ENCODE measurements around the gene TBX21. TPM values are rescaled to one million over a fixed set of nuclear protein-coding genes. Genes with fewer than 3 reads are reported as not detected.

The TBX21 gene
- total RNA-seq, 1 experiment from 2014 or later, result not detected

DNA sequence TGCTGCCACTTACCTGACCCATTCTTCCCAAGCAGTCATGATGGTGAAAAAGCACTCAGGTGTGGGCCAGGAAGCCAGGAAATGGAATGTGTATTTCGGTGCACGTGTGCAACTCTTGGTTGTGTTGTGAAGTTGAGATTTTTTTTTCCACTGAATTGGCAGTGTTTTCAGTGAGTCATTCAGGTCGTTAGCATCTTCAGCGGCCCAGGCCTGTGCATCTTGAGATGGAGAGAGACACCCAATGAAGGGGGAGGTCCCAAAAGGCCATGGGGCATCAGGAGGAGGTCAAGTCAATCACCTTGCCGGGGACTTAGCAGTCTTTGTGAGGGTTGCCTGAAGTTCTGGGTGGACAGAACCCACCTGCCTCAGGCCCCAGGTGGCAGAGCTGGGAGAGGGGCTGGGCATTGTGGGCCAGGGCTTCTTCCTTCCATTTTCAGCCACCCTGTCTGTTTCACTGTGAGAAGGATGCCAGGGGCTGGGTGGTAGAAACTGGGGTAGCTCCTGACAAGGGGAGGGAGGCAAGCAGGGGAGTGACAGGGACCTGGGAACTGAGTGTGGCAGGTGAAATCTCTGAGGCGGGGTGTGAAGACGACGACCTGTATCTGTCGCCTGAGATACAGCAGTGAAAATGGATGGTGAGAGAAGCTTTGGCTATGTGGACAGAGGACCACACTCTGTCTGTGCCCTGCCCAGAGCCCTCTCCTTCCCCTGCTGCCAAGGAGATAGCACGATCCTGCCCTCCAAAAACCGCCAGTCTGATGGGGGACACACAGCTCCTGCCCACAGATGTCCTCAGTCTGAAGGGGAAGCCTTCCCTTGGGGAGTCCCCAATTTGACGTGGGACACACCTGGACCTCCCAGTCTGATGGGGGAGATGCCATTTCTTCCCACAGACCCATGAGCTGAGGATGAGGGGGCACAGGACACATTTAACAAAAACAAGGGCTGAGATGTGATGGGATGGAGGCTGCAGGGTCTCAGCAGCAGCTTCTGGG is 27.2 kb upstream of the TBX21 start:
- POLR2A ChIA-PET, result no interaction called here
- Mint-ChIP-seq H3K36me3 (ENCODE audit: insufficient read depth, unreplicated experiment) (no peaks in the 10 kb centered on the region), H3K27ac (ENCODE audit: low read depth, unreplicated experiment) (no peak overlapping the region), H3K9me3 (ENCODE audit: unreplicated experiment) (no peaks in the 10 kb centered on the region), H3K4me1 (ENCODE audit: insufficient read depth, unreplicated experiment) (peaks cover 8% of the 10 kb centered on the region), H3K4me3 (ENCODE audit: unreplicated experiment) (no peak overlapping the region), H3K27me3 (ENCODE audit: insufficient read depth, unreplicated experiment) (peaks cover 43% of the 10 kb centered on the region)
- DNase-seq (ENCODE audit: unreplicated experiment), result no peak
- no TSS peak for BruUV-seq (replicated peaks)
- TF ChIP-seq, protein P1, sequence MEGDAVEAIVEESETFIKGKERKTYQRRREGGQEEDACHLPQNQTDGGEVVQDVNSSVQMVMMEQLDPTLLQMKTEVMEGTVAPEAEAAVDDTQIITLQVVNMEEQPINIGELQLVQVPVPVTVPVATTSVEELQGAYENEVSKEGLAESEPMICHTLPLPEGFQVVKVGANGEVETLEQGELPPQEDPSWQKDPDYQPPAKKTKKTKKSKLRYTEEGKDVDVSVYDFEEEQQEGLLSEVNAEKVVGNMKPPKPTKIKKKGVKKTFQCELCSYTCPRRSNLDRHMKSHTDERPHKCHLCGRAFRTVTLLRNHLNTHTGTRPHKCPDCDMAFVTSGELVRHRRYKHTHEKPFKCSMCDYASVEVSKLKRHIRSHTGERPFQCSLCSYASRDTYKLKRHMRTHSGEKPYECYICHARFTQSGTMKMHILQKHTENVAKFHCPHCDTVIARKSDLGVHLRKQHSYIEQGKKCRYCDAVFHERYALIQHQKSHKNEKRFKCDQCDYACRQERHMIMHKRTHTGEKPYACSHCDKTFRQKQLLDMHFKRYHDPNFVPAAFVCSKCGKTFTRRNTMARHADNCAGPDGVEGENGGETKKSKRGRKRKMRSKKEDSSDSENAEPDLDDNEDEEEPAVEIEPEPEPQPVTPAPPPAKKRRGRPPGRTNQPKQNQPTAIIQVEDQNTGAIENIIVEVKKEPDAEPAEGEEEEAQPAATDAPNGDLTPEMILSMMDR (IDR thresholded peaks at IDR 0.05; ENCODE audit: unreplicated experiment), result no peak
- intact Hi-C loops (cut with micrococcal nuclease), result no loop called here
- CTCF ChIA-PET, result interaction anchor here (0.6 to 1.0 kb wide), 2 partner anchors 43 to 772 kb away, joined by 3 to 5 read pairs; no protein-coding TSS in a partner anchor

GRCh38 chr17:47707056-47707804 is 25.8 kb upstream of the TBX21 start:
- TF ChIP-seq, protein P1 (IDR thresholded peaks at IDR 0.05; ENCODE audit: unreplicated experiment), result no peak
- H3K27ac Mint-ChIP-seq (ENCODE audit: low read depth, unreplicated experiment), result no peak overlapping the region
- H3K36me3 Mint-ChIP-seq (ENCODE audit: insufficient read depth, unreplicated experiment), result no peaks in the 10 kb centered on the region
- ChIA-PET CTCF (interaction anchor here (1.0 to 1.4 kb wide), 4 partner anchors 8 to 97 kb away, joined by 3 to 5 read pairs (median 4); no protein-coding TSS in a partner anchor), POLR2A (interaction anchor here (0.6 kb wide), 1 partner anchor 111 kb away, joined by 3 read pairs; no protein-coding TSS in a partner anchor)
- no peak for DNase-seq (ENCODE audit: unreplicated experiment)
- H3K4me1 Mint-ChIP-seq (ENCODE audit: insufficient read depth, unreplicated experiment), result peaks cover 8% of the 10 kb centered on the region
- H3K9me3 Mint-ChIP-seq (ENCODE audit: unreplicated experiment), result no peaks in the 10 kb centered on the region
- BruUV-seq (replicated peaks), result no TSS peak
- H3K27me3 Mint-ChIP-seq (ENCODE audit: insufficient read depth, unreplicated experiment), result peaks cover 33% of the 10 kb centered on the region
- H3K4me3 Mint-ChIP-seq (ENCODE audit: unreplicated experiment), result no peak overlapping the region
- intact Hi-C loops (cut with micrococcal nuclease), result no loop called here

DNA sequence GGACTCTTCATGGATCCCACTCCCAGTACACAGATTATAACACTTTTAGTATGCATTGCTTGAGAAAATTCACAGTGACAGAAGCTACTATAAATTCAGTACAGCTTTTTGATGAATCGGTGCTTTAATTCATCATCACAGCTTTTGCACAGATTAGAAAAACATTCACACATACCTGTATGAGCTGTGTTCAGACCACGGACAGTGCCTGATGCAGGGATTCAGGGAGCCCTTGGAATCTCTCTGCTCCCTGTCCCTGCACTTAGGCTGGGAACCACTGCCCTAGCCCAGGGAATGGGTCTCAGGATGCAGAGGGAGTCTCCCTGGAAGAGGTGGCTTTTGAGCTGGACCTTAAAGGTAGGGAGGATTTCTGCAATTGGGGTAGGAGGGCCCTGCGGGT is 25.2 kb upstream of the TBX21 start:
- H3K27me3 Mint-ChIP-seq (ENCODE audit: insufficient read depth, unreplicated experiment), result peaks cover 39% of the 10 kb centered on the region
- H3K4me1 Mint-ChIP-seq (ENCODE audit: insufficient read depth, unreplicated experiment), result peaks cover 8% of the 10 kb centered on the region
- intact Hi-C loops (cut with micrococcal nuclease), result no loop called here
- no peaks in the 10 kb centered on the region for H3K9me3 Mint-ChIP-seq (ENCODE audit: unreplicated experiment)
- ChIA-PET CTCF (interaction anchor here (1.1 to 1.4 kb wide), 3 partner anchors 9 to 97 kb away, joined by 3 to 5 read pairs (median 4); no protein-coding TSS in a partner anchor), POLR2A (no interaction called here)
- H3K36me3 Mint-ChIP-seq (ENCODE audit: insufficient read depth, unreplicated experiment), result no peaks in the 10 kb centered on the region
- TF ChIP-seq, protein P1 (IDR thresholded peaks at IDR 0.05; ENCODE audit: unreplicated experiment), result no peak
- no peak overlapping the region for H3K4me3 Mint-ChIP-seq (ENCODE audit: unreplicated experiment)
- no TSS peak for BruUV-seq (replicated peaks)
- H3K27ac Mint-ChIP-seq (ENCODE audit: low read depth, unreplicated experiment), result no peak overlapping the region
- no peak for DNase-seq (ENCODE audit: unreplicated experiment)
